AG09319 (cell line): ENCODE data around the gene F7.
"Not testable (repeated sequence)": the region's sequence is repeated elsewhere in the genome, so short reads cannot be mapped to it uniquely, and the experiment has no call there.

Experiments used
- DNase-seq: peaks from one replicate; pipeline ENCODE4 v3.0.0-alpha.2; 2010; ENCODE audit warnings: low read depth; ENCODE audit errors: extremely low read depth
- CTCF ChIP-seq: IDR thresholded peaks from 2 replicates; pipeline ENCODE4 v1.5.1; 2011; ENCODE audit warnings: low read depth, mild to moderate bottlenecking, inconsistent platforms, low read length, moderate library complexity

Gene F7

GRCh38 chr13:113157929-113158747 lies 52.5 kb downstream of the F7 start, which contains the start of gene PROZ:
Gene PROZ (plus strand): TSS chr13:113158648. CDS start chr13:113158661, 13 bp downstream.
- no peak for DNase-seq
- no peak for TF ChIP-seq CTCF

GRCh38 chr13:113158946-113159345 lies 53.4 kb downstream of the F7 start:
- TF ChIP-seq CTCF, result no peak
- no peak for DNase-seq

GRCh38 chr13:113159701-113160100 lies 54.1 kb downstream of the F7 start:
- no peak for TF ChIP-seq CTCF

GRCh38 chr13:113160983-113161382 lies 55.4 kb downstream of the F7 start:
- DNase-seq, result no peak
- no peak for TF ChIP-seq CTCF

More at GRCh38 chr13:113159701-113160100, 54.1 kb downstream of the F7 start:
- DNase-seq, result no peak

GRCh38 chr13:113161433-113161832 lies 55.8 kb downstream of the F7 start:
- no peak for DNase-seq
- TF ChIP-seq CTCF, result no peak

- not testable (repeated sequence) for DNase-seq
Observed at GRCh38 chr13:113161975-113162374, 56.4 kb downstream of the F7 start.

- DNase-seq, result no peak
- TF ChIP-seq CTCF, result no peak
Observed at GRCh38 chr13:113162783-113163685, 57.4 kb downstream of the F7 start.
